GM04503 (cell line): Measurements from ENCODE around the gene SLC39A11.
"Not testable (repeated sequence)": the region's sequence is repeated elsewhere in the genome, so short reads cannot be mapped to it uniquely, and the experiment has no call there.

ENCODE experiments used
- DNase-seq: peaks from one replicate; pipeline ENCODE4 v3.0.0-alpha.2; 2012; ENCODE audit warnings: low read depth

SLC39A11 gene

GRCh38 chr17:72916991-72917390 lies 175.5 kb downstream of the SLC39A11 start:
- no peak for DNase-seq

- DNase-seq = no peak
Measured at GRCh38 chr17:72915625-72916081, 176.8 kb downstream of the SLC39A11 start.

GRCh38 chr17:72913142-72913682 lies 179.3 kb downstream of the SLC39A11 start:
- DNase-seq = no peak

GRCh38 chr17:72906306-72906705 lies 186.2 kb downstream of the SLC39A11 start:
- no peak for DNase-seq

GRCh38 chr17:72903522-72903921 lies 189.0 kb downstream of the SLC39A11 start:
- no peak for DNase-seq

GRCh38 chr17:72901657-72902056 lies 190.8 kb downstream of the SLC39A11 start:
- DNase-seq = no peak

GRCh38 chr17:72901083-72901482 lies 191.4 kb downstream of the SLC39A11 start:
- DNase-seq = no peak

- DNase-seq = no peak
Measured at GRCh38 chr17:72900654-72900971, 191.9 kb downstream of the SLC39A11 start.

- DNase-seq = no peak
Measured at GRCh38 chr17:72898725-72899124, 193.8 kb downstream of the SLC39A11 start.

GRCh38 chr17:72896288-72896687 lies 196.2 kb downstream of the SLC39A11 start:
- not testable (repeated sequence) for DNase-seq

- no peak for DNase-seq
Measured at GRCh38 chr17:72891627-72892026, 200.9 kb downstream of the SLC39A11 start.

- DNase-seq = peak; percentile 10
Measured at GRCh38 chr17:72890711-72891110, 201.8 kb downstream of the SLC39A11 start.

GRCh38 chr17:72887917-72888316 lies 204.6 kb downstream of the SLC39A11 start:
- peak; percentile 15 for DNase-seq

- DNase-seq = no peak
Measured at GRCh38 chr17:72887322-72887721, 205.2 kb downstream of the SLC39A11 start.

- no peak for DNase-seq
Measured at GRCh38 chr17:72886622-72887021, 205.9 kb downstream of the SLC39A11 start.

GRCh38 chr17:72884066-72884465 lies 208.4 kb downstream of the SLC39A11 start:
- DNase-seq = no peak

GRCh38 chr17:72883351-72883750 lies 209.1 kb downstream of the SLC39A11 start:
- DNase-seq = no peak

GRCh38 chr17:72882426-72882825 lies 210.1 kb downstream of the SLC39A11 start:
- DNase-seq = no peak

- no peak for DNase-seq
Measured at GRCh38 chr17:72879877-72880276, 212.6 kb downstream of the SLC39A11 start.

- no peak for DNase-seq
Measured at GRCh38 chr17:72878975-72879660, 213.4 kb downstream of the SLC39A11 start.

- DNase-seq = no peak
Measured at GRCh38 chr17:72877348-72877747, 215.1 kb downstream of the SLC39A11 start.

- DNase-seq = no peak
Measured at GRCh38 chr17:72876413-72876812, 216.1 kb downstream of the SLC39A11 start.

- DNase-seq = no peak
Measured at GRCh38 chr17:72875361-72875760, 217.1 kb downstream of the SLC39A11 start.

GRCh38 chr17:72872396-72872795 lies 220.1 kb downstream of the SLC39A11 start:
- DNase-seq = no peak
